Stimulated activated CD8-positive, alpha-beta memory T cell treated with anti-CD3 and anti-CD28 coated beads, Interleukin-4, amount 100 ng/mL, for 4 hours (primary cell): ENCODE measurements around the gene DDN.

Experiments used
- DNase-seq, 2 donors: peaks; one replicate each; pipeline ENCODE4 v3.0.0-alpha.2; 2020; ENCODE audit warnings: low read depth in 2 of 2, low spot score in 1 of 2

Gene DDN

DNA sequence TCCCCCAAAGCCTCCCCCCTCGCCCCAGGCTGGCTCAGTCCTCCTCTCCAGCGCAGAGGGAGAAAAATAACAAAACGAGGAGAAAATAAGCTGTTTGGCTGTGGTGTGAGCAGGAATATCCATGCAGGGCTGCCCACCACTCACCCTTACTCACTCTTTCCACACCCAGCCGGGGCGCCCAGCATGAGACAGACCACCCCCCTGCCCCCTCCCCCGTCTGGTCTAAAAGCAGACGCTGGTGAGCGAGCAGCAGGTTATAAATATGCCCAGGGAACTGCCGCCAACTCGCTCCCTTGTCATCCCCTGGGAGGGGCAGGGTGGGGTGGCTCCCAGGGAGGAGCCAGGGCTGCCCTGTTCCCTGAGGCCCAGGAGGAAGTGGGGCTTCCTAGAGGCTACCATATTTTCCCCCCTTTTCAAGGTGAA is 13.7 kb downstream of the DDN start:
- DNase-seq: no peak

DNA sequence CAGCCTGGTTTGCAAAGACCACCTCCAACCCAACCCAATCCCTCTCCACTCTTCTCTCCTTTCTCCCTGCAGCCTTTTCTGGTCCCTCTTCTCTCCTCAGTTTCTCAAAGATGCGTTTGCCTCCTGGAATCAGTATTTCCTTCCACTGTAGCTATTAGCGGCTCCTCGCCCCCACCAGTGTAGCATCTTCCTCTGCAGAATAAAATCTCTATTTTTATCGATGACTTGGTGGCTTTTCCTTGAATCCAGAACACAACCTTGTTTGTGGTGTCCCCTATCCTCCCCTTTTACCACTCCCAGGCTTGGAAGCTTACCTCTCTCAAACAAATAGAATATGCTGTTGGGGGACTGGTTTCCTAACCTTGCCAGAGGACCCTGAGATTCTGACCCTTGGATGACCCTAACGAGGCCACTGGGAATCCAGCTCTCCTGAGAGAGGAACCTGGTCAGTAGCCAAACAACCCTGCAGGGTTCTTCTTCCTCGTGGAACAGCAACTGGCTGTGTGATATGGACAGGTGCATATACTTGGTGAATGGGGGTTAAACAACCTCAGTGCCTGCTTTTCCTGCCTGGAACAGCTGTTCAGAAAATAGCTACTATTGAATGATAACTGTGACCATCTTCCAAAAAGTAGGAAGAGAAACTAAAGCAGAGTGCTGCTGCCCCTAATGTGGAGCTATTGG is 16.6 kb downstream of the DDN start:
- no peak for DNase-seq

DNA sequence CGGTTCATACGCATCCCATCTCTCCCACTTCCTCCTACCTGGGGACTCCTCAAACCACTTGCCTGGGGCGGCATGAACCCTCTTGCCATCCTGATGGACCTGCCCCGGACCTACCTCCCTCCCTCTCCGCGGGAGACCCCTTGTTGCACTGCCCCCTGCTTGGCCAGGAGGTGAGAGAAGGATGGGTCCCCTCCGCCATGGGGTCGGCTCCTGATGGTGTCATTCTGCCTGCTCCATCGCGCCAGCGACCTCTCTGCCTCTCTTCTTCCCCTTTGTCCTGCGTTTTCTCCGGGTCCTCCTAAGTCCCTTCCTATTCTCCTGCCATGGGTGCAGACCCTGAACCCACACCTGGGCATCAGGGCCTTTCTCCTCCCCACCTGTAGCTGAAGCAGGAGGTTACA is 17.4 kb downstream of the DDN start:
- no peak for DNase-seq

DNA sequence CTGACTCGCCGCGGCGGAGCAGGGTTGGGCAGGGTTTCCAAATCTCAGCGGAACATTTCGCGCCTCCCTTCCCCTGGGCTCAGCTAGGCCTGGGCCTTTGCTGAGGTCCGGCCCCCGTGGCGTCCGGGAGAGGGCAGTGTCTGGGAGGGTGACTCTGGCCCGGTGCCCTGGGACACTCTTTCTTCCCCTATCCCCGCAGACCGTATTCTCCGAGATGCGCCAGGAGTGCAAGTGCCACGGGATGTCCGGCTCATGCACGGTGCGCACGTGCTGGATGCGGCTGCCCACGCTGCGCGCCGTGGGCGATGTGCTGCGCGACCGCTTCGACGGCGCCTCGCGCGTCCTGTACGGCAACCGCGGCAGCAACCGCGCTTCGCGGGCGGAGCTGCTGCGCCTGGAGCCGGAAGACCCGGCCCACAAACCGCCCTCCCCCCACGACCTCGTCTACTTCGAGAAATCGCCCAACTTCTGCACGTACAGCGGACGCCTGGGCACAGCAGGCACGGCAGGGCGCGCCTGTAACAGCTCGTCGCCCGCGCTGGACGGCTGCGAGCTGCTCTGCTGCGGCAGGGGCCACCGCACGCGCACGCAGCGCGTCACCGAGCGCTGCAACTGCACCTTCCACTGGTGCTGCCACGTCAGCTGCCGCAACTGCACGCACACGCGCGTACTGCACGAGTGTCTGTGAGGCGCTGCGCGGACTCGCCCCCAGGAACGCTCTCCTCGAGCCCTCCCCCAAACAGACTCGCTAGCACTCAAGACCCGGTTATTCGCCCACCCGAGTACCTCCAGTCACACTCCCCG is 18.0 kb downstream of the DDN start:
- no peak for DNase-seq

DNA sequence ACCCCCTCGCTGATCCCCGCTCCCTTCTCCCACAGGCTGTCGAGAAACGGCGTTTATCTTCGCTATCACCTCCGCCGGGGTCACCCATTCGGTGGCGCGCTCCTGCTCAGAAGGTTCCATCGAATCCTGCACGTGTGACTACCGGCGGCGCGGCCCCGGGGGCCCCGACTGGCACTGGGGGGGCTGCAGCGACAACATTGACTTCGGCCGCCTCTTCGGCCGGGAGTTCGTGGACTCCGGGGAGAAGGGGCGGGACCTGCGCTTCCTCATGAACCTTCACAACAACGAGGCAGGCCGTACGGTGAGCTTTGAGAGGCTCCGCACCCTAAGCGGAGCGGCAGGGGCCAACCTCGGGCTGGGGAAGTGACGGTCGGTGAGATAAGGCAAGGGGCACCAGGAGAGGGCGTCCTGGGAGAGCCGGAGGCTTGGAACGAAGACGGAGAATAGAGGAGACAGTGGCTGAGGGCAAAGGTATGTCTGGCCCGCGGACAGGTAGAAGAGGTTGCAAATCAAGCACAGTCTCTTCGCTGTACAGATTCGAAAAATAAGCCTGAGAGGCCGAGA is 18.7 kb downstream of the DDN start:
- DNase-seq: no peak

DNA sequence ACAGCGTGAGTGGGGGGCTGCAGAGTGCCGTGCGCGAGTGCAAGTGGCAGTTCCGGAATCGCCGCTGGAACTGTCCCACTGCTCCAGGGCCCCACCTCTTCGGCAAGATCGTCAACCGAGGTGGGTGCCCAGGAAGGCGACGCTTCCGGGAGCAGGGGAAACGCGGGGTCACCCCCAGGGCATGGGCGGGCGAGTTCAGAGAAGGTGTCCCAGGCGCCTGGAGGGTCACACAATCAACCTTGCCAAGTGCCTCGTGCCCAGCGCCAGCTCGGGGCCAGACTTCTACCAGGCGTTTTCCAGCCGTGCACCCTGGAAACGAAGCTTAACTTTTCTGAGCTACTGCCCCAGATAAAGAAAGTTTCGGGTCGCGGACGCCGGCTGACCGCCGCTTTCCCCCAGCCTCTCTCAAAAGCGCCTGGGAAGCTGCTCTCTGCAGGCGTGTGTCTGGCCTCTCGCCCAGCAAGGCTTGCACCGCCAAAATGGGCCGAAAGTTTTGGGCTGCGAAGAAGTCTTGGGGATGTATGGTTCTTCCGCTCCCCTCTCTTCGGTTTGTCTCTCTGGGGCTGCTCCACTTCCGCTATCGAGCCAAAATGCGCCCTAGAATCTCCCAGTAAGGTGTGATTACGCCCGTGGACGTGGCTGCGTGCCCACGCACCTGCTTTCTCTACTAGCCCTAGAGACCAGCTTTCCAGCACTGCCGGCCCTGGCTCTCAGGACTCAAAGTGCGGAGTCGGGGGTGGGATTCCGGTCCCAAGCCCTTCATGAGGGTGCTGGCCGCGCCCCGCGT is 19.4 kb downstream of the DDN start:
- no peak for DNase-seq

DNA sequence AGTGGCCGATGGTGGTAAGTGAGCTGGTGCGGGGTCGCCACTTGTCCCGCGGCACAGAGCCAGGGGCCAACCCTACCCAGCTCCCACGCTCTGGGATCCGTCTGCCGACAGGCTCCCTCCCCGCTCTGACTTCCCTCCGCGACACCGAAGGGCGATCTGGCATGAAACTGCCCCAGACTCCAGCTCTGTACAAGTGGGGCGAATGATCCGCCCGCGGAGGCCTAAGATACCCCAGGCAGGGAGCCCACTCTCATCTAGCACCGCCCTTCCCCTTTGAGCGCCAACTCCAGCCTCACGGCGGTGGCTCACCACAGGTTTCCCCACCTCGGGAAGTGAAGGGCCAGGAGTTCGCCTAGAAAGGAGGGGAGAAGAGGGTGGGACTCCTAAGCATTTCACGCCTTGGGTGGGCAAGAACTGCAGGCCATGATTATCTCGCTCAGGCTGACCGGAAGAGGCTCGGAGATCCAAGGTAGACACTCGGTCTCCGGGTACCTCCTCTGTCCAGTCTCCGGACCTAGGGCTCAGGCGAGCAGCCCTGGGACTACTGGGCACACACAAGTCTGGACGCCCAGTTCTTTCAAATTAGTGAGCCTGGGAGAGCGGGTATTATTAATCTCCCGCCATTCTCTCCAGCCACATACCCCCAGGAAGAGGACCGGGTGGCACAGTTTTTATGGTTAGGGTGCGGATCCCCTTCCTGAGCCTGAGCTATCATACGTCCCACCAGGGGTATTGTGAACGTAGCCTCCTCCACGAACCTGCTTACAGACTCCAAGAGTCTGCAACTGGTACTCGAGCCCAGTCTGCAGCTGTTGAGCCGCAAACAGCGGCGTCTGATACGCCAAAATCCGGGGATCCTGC is 20.2 kb downstream of the DDN start:
- no peak for DNase-seq

DNA sequence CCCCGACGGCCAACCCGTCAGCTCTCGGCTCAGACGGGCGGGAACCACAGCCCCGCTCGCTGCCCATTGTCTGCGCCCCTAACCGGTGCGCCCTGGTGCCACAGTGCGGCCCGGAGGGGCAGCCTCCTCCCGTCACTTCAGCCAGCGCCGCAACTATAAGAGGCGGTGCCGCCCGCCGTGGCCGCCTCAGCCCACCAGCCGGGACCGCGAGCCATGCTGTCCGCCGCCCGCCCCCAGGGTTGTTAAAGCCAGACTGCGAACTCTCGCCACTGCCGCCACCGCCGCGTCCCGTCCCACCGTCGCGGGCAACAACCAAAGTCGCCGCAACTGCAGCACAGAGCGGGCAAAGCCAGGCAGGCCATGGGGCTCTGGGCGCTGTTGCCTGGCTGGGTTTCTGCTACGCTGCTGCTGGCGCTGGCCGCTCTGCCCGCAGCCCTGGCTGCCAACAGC is 20.9 kb downstream of the DDN start, which contains the start of gene WNT1:
Gene WNT1, plus strand, starts transcription at position 32 of the 450 bp plus-strand sequence. Its CDS starts 329 bp downstream, at position 361.
- no peak for DNase-seq

DNA sequence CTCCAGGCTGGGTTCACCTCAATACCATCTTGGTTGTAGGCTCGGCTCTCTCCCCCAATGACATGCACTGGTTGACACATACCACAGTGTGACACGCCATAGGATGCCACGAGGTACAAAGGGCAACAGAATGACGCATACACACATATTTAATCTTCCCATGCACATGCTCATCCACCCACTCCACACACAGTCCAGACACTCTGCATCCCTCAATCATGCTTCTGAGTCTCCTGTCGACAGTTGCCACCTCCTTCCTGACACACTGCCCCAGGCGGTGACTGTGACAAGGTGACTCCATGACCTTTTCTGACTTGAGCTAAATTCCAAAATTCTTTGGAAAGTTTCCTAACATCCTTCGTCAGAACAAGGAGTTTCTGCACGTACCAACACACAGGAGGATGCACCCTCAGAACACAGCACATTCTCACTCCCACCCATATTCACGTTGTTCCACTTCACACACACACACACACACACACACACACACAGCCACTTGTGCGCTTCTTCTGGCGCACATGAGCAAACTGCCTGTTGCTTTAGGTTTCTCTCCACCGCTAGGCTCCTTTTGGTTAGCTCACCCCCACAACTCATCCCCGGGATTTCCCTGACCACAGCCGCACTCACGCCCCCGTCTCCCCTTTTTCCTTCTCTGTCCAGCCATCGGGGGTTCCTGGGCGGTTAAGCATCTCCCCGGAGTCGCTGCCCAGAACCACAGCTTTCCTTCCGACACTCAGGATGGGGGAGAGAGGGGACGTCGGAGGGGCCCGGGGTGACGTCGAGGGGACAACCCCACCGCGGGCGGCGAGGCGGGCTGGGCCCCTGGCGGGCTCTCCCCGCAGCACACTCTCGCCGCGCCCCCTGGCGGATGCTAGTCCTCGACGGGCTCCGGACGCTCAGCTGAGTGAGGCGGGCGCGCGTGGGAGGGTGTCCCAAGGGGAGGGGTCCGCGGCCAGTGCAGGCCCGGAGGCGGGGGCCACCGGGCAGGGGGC is 21.6 kb downstream of the DDN start:
- DNase-seq: peak; percentile 59 to 69

DNA sequence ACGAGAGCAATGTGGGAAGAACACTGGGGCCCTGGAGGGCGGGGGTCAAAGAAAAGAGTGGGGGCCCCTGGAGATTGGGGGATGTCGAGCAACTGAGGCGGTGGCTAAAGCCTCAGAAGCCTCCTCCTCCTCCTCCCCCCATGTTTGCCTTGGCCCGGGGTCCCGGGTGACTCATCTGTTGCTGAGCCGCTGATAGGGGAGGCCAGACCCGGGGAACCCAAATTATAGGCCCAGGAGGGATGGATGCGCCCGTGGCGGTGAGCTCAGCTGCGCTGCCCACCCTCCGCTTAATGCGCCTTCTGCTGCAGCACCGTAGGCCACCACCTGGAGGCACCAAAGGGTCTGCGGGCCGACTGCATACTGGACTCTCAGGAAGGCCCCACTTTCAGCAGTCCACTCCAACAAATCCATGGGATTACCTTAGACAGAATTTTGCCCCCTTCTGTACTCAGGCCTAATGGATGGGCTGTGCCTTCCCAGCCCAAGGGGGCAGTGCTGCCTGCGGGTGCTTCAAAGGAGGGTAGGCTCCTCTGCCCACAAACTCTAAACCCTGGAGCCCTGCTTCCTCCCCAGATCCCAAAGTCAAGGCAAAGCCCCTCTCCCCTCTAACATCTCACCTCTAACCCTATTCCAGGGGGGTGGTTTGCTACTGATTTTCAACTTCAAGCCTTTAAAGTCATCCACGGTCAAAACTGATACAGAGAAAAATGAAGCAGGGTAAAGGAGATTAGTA is 25.1 kb downstream of the DDN start:
- no peak for DNase-seq

DNA sequence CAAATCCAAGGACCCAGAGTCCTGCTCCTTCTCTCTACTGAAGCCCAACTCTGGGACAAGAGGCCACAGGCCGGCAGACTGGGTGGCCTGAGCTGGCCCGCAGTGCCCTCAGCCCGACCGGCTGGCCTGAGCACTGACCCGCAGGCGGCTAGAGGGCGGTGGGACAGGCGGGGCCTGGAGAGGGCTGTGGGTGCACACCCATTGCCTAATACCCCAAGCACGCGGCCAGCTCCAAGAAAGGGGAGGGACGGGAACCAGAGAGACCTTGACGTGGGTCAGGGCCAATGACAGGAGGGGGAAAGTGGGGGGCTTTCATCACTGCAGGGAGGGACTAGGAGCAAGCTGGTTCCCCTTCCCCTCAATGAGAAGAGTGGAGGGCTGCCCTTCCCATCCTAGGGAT is 25.6 kb downstream of the DDN start:
- no peak for DNase-seq

DNA sequence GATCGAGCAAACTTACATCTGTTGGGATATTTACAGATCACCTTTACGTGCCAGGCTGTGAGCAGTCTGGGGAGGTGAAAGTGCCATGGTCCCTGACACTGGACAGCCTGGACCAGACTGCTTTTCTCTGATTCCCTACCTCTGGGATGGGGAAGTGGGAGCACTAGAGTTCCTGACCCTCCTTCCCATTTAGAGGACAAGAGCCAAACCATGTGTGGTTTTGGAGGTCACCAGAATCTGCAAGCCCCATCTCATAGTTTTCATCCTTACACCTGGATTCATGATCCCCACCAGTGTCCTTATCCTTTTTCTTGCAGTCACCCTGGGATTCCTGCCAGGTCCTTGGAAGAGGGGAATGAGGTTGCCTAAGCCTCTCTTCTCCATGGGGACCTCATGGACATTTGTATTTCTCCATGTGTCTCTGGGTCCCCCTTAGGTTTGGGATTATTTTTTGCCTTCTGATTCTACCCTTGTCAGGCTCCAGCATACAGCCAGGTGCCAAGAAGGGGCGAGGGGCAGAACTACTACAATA is 26.2 kb downstream of the DDN start:
- DNase-seq: no peak

DNA sequence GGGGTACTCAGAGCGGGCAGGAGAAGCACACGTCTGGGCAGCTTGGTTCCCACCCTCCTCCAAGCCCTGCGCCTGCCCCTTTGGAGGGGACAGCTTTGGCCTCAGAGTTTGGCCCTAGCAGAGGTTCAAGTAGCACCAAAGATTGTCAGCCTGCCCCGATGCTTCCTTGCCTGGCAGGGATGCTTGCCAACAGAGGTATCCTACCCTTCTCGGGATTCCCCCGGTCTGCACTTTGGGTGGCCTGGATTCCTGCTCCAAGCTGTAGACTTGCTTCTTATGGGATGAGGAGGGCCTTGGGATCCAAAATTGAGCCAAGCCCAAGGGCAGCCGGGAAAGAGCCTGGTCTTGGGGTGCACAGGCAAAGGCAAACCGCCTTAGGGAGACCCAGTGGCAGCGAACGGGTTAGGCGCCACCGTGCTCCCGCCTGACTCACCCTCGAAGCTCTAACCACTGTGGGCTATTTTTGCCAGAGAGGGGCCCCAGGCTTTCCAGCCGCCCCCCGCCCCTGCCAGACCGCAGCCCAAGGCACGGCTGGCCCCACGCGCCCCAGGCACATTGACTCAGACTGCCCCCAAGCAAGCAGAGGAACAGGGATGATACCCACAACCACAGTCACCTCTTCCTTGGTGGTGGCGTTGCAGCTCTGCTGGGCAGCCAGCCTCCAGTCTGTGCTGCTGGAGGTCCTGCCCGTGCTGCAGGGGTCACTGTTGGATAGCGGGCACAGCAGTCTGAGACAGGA is 26.8 kb downstream of the DDN start:
- no peak for DNase-seq

DNA sequence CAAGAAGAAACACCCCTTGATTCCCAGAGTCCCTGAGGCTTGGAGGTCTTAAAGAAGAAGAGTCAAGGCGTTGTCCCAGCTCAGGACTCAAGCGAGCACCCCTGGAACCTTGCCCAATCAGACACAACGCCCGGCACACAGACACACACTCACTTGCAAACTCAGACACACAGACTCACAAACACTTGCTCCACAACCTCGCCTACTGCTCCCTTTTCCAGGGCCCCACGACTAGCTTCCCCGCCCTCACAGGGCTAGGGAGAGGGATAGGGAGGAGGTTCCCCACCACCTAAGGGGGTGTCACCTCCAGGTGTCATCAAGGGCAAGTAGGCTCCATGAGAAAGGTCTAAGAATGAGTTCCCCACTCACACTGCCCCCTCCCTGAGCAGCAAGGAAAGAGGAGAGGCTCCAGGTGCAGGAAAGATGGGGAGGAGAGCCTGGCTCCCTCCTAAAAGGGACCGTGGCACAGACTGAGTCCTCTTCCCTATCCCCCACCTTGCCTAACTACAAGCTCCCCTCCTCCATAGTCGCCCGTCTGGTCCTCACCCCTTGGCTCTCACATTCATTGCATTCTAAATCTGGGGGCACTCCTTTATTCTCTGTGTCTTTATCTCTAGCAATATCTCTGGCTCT is 28.4 kb downstream of the DDN start:
- DNase-seq: no peak

DNA sequence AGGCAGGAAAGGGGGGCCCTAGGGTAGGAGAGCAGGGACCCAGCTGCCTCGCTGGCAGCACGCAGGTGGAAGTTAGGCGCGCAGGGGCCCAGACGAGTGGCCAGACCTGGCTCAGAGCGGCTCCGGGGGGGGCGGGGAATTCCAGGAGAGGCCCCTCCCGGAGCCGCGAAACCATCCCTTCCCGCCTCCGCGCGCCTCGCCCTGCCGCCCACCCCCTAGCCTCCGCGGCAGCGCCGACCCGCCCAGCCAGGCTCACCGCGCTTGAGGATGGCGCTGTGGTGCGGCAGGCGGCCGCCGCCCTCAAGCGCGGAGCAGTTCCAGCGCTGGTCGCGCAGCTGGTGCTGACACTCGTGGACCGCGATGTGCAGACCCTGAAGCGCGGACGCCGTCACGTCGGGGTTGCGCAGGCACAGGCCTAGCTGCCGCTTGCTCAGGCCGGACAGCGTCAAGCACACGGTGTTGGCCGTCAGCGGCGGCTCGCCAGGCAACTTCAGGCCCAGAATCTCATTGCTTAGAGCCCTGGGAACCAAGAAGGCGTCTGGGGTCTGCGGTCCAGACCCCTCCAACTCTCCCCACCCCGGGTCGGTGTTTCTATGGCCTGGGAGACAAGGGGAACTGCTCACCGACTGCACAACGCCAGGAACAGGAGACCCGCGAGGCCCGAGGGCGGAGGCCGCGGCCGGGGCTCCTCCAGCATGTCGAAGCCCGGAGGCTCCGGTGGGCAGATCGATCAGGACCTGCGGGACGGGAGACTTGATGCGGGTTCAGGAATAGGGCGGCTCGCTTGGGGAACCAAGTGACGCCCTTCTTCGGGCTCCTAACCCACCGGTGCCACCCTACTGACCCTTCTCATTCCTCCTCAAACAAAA is 29.1 kb downstream of the DDN start:
- DNase-seq: no peak

DNA sequence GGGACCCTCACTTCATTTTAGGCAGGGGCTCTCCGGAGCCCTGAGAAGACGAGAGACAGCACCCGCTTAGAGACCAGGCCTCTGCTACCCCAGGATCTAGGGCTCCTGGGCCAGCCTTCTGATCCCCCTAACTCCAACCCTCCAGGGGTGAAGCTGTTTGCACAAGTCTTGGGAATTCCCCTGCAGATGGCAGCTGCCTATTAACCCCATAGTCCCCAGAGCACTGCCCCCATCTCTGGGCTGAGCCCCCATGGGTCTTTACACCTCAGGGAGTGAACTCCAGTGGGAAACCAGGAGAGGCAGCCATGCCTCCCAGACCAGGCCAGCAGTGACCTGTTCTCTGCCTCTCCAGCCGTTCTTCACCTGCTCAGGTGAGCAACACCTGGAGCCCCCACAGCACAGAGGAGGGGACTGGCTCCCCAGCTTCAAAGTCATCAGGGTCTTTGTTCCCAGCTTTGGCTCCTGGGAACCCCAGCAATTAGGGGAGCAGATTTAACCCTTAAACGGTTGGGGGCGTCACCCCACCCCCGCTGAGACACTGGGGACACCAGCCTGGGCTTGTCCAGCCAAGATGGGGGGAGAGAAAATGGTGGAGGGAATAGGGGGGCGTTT is 29.9 kb downstream of the DDN start:
- no peak for DNase-seq
